Ammon's horn (tissue), 1 donor: Measurements from ENCODE around the gene FAM120B.

Experiments used
- DNase-seq: peaks from one replicate; pipeline ENCODE4 v3.0.0-alpha.2; 2016; ENCODE audit warnings: low spot score

Gene FAM120B

DNA sequence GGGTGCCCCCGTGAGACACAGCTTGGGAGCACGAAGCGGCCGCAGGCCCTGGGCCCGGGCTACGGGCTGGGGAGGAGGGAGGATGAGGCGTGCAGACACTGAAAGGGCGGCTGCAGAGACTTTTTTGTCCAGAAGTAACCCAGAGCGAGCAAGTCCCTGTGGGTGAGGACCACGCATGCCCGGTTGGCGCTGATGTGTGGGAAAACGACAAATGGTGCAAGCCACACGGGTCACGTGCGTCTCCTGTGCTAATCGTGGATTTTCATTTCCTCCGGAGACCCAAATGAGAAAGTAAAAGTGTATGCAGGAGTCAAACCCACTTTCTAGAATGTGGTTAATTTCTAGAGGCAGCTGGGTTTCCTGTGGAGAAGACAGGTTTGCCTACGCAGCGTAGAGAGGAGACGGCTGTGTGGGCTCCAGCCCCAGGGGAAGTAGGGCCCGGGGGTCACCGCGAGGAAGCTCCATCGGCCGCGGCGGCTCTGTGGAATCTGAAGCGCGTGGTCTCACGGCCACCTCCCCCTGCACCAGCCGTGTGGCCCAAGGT is 34.7 kb upstream of the FAM120B start:
- no peak for DNase-seq

- no peak for DNase-seq
These were observed 34.1 kb upstream of the FAM120B start for GRCh38 chr6:170272341-170273065.

DNA sequence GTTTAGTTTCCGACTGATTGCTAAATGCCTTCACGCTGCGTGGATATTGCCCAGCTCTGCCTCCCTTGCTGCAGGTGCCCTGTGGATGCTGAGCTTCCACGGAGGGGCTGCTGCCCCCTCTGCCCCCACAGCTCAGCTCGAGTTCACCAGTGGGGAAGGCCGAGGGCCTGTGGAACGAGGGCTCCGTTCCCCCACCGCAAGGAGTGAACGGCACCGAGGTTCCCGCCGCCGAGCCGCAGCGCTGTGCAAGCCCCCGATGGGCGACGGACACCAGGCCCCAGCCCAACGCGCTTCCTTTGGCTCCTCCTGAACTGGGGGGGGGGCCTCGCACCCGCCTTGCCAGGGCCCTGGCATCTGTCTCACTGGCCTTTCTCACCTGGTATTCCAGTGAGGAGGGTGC is 33.4 kb upstream of the FAM120B start:
- no peak for DNase-seq

DNA sequence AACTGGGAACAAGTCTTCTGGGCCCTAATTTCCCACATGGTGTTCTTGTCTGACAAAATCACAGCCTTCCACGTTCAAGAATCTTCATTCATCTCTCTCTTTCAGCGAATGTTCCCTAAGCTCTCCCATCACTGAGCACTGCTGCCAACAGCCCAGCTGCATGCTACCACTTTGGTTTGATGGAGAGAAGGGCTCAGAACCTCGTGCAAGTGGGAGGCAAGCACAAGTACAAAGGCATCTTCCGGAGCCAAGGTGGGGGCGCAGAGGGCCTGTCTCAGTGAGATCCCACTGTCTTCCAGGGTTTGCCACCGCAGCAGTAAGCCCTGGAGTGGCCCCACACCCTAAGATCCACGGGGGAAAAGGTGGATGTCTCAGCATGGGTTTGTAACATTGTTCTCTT is 32.9 kb upstream of the FAM120B start:
- DNase-seq = no peak

- DNase-seq = no peak
These were observed 31.6 kb upstream of the FAM120B start for GRCh38 chr6:170274713-170275560.

DNA sequence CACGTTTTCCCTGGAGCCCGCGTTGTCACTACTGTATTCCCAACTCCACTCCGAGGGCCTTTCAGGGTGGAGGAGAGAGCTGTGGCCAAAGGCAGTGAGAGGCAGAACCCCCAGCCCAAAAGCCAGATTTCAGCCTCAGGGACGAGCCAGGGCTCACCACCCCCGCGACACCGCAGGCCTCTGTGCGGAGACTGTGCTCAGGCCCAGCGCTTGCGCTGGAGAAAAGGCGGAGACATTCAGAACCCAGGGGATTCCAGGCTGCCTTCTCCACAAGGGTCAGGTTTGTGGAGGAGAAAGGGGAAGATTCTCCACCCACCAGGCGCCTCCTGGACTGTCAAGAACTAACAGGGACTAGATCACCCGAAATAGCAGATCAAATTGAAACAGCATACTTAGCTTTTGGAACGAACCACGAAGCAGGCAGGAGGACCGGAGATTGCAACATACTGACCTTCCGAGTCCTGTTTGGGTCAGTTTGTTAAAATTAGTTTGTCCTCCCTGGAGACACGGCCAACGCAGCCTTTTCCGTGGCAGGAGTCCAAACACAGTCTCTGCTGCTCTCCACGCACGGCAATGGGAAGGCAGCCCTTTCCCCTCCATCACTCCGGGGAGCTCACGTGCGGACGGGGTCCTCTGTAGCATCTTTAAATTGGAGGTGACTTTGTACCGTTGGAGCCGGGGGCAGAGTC is 30.0 kb upstream of the FAM120B start:
- DNase-seq = no peak

GRCh38 chr6:170277893-170278742 is 28.4 kb upstream of the FAM120B start:
- no peak for DNase-seq

GRCh38 chr6:170278743-170279094 is 27.8 kb upstream of the FAM120B start:
- no peak for DNase-seq

DNA sequence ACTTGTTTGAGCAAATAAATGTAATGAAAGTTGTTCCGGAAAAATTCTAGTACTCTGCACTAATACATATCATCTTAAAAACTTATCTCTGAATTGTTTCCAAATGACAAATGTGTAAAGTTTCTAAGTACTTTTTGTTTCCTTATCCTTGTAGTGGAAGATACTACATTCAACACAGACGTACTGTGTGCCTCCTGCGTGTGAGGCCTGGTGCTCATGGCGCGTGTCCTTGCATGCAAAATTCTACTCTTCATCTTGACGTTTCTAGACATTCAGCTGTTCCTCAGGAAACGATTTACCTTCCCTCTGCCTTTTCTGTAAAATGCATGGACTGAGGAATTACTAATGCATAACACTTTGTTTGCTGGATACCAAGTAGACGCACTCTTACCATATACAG is 27.1 kb upstream of the FAM120B start:
- DNase-seq = no peak

DNA sequence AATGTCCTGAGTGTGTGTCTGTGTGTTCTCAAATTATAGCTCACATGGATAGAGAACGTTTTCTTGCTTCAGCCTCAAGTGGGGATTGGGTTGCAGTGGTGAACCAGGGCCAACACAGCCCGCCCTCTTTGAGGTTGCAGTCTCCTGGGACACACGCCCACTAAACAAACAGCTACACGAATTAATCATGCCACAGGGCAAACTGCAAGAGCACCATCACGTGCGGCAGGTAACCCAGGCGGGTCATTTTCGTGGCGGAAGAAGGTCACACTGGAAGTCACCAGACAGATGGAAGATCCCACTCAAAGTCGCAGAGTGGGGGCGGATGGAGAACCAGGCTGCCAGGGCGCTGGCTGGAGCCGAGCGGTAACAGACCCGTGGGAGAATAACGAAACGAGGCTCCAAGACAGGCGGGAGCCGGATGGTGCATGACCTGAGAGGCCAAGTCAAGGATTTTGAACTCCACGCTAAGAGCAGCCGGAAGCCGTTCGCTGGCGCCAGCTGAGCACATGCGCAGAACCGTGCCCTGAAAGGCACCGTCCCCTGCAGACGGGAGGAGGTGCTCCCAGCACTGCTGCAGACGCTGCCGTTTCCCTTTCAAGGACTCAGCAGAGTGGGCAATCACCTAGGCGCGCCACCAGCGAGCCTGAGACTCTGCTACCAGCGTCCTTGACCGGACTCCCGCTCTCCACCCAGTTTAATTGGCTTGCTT is 26.4 kb upstream of the FAM120B start:
- no peak for DNase-seq

DNA sequence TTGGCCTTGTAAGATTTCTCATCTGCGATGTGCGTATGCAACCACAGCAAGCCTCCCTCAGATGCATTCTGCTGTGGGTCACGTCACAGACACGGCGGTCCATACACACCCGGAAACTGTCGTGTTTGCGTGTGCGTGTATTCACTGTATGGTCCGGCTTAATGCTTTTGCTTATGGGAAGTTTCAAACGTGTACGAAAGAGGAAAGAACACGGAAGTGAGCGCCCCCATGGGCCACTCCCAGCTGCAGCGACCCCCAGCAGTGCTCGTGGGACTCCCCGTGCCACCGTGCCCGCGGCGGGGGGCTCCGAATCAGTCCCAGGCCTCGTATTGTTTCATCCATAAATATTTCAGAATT is 25.9 kb upstream of the FAM120B start:
- no peak for DNase-seq

GRCh38 chr6:170281331-170282292 is 24.9 kb upstream of the FAM120B start:
- no peak for DNase-seq

GRCh38 chr6:170282512-170283158 is 23.9 kb upstream of the FAM120B start:
- no peak for DNase-seq

- DNase-seq = no peak
These were observed 23.1 kb upstream of the FAM120B start for GRCh38 chr6:170283212-170284081.

DNA sequence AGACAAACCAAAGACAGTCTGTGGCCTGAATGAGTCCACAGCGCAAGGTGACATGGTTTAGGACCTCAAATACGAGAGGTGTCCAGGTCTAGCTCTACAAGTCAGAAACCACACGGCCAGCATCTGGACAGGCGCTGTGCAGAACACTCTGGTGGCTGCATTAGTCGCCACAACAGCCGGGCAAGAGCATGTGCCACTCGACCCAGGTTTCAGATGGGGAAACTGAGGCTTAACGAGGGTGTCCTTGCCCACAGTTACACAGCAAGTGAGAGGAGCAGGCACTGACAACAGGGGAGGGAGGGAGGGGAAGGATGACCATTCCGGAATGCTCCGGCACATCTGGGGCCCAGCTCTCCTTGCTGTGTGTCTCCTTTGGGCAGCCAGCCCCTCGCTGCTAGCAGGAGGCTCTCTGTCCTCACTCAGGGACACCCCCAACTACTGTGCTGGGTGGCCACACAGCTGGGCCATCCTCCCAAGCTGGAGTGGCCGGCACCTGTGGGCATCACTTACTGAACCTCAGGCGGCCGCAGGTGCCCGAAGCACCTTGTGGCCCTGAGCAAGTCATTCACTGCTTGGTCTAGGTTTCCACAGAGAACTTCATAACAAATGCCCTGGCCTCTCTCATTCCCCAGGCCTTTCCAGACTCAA is 22.3 kb upstream of the FAM120B start:
- DNase-seq = no peak

GRCh38 chr6:170284866-170285469 is 21.6 kb upstream of the FAM120B start:
- DNase-seq = no peak

DNA sequence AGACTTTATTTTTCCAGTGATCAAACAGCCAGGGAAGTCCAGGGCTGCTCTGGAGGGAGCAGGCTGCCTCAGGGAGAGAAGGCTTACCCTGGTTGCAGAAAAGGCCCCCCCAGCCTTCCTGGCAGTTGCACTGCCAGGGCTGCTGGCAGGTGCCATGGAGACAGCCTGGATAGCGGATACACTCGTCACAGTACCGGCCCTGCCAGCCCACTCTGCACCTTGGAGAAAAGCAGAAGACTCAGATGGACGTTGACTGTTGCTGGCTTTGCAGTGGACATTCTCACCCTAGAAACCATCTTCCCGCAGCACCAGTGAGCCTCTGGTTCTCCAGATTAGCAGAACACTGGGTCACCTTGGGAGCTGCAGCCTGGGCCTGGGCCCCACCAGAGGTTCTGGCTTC is 21.1 kb upstream of the FAM120B start:
- DNase-seq = no peak
